AG10803 (cell line): Measurements from ENCODE around the gene SPEG.
A peak's percentile ranks its signal among the peaks of the same experiment; 100 is the strongest.

Experiments
- DNase-seq: peaks from one replicate; pipeline ENCODE4 v3.0.0; 2010; ENCODE audit warnings: low read depth
- H3K4me3 ChIP-seq: 2 replicates; pipeline ENCODE4 v1.5.1; 2011; ENCODE audit warnings: mild to moderate bottlenecking, low read length, control low read depth
- CTCF ChIP-seq: conservative IDR thresholded peaks from 2 replicates; pipeline ENCODE4 v1.5.1; 2011; ENCODE audit warnings: mild to moderate bottlenecking, low read length, control low read depth, inconsistent platforms

SPEG gene

GRCh38 chr2:219517954-219518778 lies 83.5 kb downstream of the SPEG start:
- no peak overlapping the region for H3K4me3 ChIP-seq
- DNase-seq: no peak
- TF ChIP-seq CTCF: no peak

GRCh38 chr2:219519526-219519916 lies 84.9 kb downstream of the SPEG start:
- TF ChIP-seq CTCF: no peak
- DNase-seq: no peak
- H3K4me3 ChIP-seq: no peak overlapping the region

GRCh38 chr2:219520079-219520478 lies 85.4 kb downstream of the SPEG start:
- DNase-seq: no peak
- no peak for TF ChIP-seq CTCF
- H3K4me3 ChIP-seq: no peak overlapping the region

- H3K4me3 ChIP-seq: no peak overlapping the region
- peak; percentile 34 for DNase-seq
- TF ChIP-seq CTCF: peak; percentile 76
These were observed 86.6 kb downstream of the SPEG start for GRCh38 chr2:219521066-219521880.

GRCh38 chr2:219522111-219523030 lies 87.7 kb downstream of the SPEG start:
- H3K4me3 ChIP-seq: peak overlapping the region; percentile 15; the same call in 1 of the 2 replicates

More at GRCh38 chr2:219522111-219523030, 87.7 kb downstream of the SPEG start:
- TF ChIP-seq CTCF: no peak
- DNase-seq: peak; percentile 84
